ENCODE data around the gene FHL1. TPM values are rescaled to one million over a fixed set of nuclear protein-coding genes. Genes with fewer than 3 reads are reported as not detected.

The FHL1 gene
- polyA plus RNA-seq, 3 donors = 0.75 to 4.0 (median 0.98) TPM

DNA sequence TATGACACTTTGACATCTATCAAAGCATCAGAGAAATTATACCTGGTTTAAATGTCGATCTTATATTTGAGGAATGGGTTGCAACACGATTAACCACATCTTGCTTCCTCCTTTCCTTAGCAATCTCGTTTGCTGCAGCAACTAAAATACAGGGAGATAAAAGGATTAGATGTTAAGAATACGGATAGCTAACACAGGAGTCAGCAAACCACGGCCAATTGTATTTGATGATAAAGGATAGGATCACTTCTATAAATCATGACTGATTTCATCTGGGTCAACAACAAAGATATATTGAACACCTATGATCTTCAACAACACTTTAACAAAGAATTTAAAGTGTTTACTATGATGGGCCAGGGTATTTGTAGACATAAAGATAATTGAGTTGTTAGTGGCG is 98.9 kb downstream of the FHL1 start:
- H3K4me1 ChIP-seq (ENCODE audit: control insufficient read depth in 1 of 2, insufficient read depth in 2 of 2, low read length in 2 of 2) = peaks cover 4 to 8% of the 10 kb centered on the region in 2 donors
- Mint-ChIP-seq H3K36me3 (peaks cover 29 to 30% of the 10 kb centered on the region in 2 donors), H3K4me1 (peaks cover 3% of the 10 kb centered on the region), H3K9me3 (peaks cover 0 to 4% (median 0%) of the 10 kb centered on the region in 7 donors), H3K4me3 (no peak overlapping the region), H3K27me3 (ENCODE audit: low read depth in 3 of 3) (peaks cover 0 to 6% (median 0%) of the 10 kb centered on the region in 3 donors), H3K27ac (no peak overlapping the region)
- TF ChIP-seq, protein P1, sequence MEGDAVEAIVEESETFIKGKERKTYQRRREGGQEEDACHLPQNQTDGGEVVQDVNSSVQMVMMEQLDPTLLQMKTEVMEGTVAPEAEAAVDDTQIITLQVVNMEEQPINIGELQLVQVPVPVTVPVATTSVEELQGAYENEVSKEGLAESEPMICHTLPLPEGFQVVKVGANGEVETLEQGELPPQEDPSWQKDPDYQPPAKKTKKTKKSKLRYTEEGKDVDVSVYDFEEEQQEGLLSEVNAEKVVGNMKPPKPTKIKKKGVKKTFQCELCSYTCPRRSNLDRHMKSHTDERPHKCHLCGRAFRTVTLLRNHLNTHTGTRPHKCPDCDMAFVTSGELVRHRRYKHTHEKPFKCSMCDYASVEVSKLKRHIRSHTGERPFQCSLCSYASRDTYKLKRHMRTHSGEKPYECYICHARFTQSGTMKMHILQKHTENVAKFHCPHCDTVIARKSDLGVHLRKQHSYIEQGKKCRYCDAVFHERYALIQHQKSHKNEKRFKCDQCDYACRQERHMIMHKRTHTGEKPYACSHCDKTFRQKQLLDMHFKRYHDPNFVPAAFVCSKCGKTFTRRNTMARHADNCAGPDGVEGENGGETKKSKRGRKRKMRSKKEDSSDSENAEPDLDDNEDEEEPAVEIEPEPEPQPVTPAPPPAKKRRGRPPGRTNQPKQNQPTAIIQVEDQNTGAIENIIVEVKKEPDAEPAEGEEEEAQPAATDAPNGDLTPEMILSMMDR (IDR thresholded peaks at IDR 0.05) = no peak
- peaks cover 12% of the 10 kb centered on the region for H3K79me2 ChIP-seq (ENCODE audit: insufficient read depth, low read length)
- H3K9me3 ChIP-seq (replicated peaks in 1 of 2; ENCODE audit: control insufficient read depth in 1 of 2, insufficient read depth in 1 of 2, low read length in 2 of 2) = no peaks in the 10 kb centered on the region
- no peak for DNase-seq
- peaks cover 0 to 2% of the 10 kb centered on the region in 2 donors for H3K27me3 ChIP-seq (ENCODE audit: control insufficient read depth in 2 of 2, insufficient read depth in 2 of 2, low read length in 2 of 2)
- WGBS (ENCODE audit: insufficient coverage) = no CpG with 5 or more reads among the region's 6 CpGs
- H3K36me3 ChIP-seq (replicated peaks in 1 of 2; ENCODE audit: control insufficient read depth in 1 of 2, insufficient read depth in 2 of 2, low read length in 2 of 2) = peaks cover 28 to 36% of the 10 kb centered on the region in 2 donors
- no peaks in the 10 kb centered on the region for H4K20me1 ChIP-seq (ENCODE audit: insufficient read depth, low read length)
- H3K4me2 ChIP-seq (replicated peaks; ENCODE audit: extremely low read depth, low read length, poor library complexity, severe bottlenecking) = no peak overlapping the region
- H3K9ac ChIP-seq (ENCODE audit: insufficient read depth, low read length, poor library complexity, severe bottlenecking) = no peak overlapping the region
- H3K4me3 ChIP-seq (replicated peaks in 1 of 3; ENCODE audit: low read depth in 2 of 3, low read length in 3 of 3) = no peak overlapping the region
- H2AFZ ChIP-seq (ENCODE audit: insufficient read depth, low read depth, low read length, poor library complexity, severe bottlenecking) = no peak overlapping the region
- no peak overlapping the region for H3K27ac ChIP-seq (ENCODE audit: low read depth in 1 of 2, low read length in 2 of 2)
- intact Hi-C loops (cut with micrococcal nuclease) = no loop called here

- peak overlapping the region in 1 of 2 donors; percentile 8 for H3K27ac ChIP-seq (ENCODE audit: low read depth in 1 of 2, low read length in 2 of 2)
- peaks cover 12% of the 10 kb centered on the region for H3K79me2 ChIP-seq (ENCODE audit: insufficient read depth, low read length)
- H3K36me3 Mint-ChIP-seq = no peaks in the 10 kb centered on the region
- H3K36me3 ChIP-seq (replicated peaks in 1 of 2; ENCODE audit: control insufficient read depth in 1 of 2, insufficient read depth in 2 of 2, low read length in 2 of 2) = no peaks in the 10 kb centered on the region
- peak in 1 of 3 donors; percentile 7 for DNase-seq
- peak overlapping the region; percentile 88 for H2AFZ ChIP-seq (ENCODE audit: insufficient read depth, low read depth, low read length, poor library complexity, severe bottlenecking)
- peak overlapping the region in 2 of 7 donors; percentile 15 to 43 for H3K27ac Mint-ChIP-seq
- peaks cover 0 to 4% (median 0%) of the 10 kb centered on the region in 7 donors for H3K9me3 Mint-ChIP-seq
- peak overlapping the region; percentile 69 for H3K9ac ChIP-seq (ENCODE audit: insufficient read depth, low read length, poor library complexity, severe bottlenecking)
- H4K20me1 ChIP-seq (ENCODE audit: insufficient read depth, low read length) = no peaks in the 10 kb centered on the region
- H3K27me3 ChIP-seq (ENCODE audit: control insufficient read depth in 2 of 2, insufficient read depth in 2 of 2, low read length in 2 of 2) = peaks cover 0 to 2% of the 10 kb centered on the region in 2 donors
- peak overlapping the region; percentile 50 to 78 (median 76) for H3K4me3 ChIP-seq (replicated peaks in 1 of 3; ENCODE audit: low read depth in 2 of 3, low read length in 3 of 3)
- peaks cover 11 to 13% of the 10 kb centered on the region in 2 donors for H3K4me1 ChIP-seq (ENCODE audit: control insufficient read depth in 1 of 2, insufficient read depth in 2 of 2, low read length in 2 of 2)
- intact Hi-C loops (cut with micrococcal nuclease) = no loop called here
- H3K4me3 Mint-ChIP-seq = peak overlapping the region; percentile 79 to 84
- H3K4me1 Mint-ChIP-seq = peaks cover 10% of the 10 kb centered on the region
- TF ChIP-seq, protein P1 (IDR thresholded peaks at IDR 0.05) = no peak
- no peaks in the 10 kb centered on the region for H3K9me3 ChIP-seq (replicated peaks in 1 of 2; ENCODE audit: control insufficient read depth in 1 of 2, insufficient read depth in 1 of 2, low read length in 2 of 2)
- 4% methylated on average over 43 of the region's 53 CpGs for WGBS (ENCODE audit: insufficient coverage)
- H3K27me3 Mint-ChIP-seq (ENCODE audit: low read depth in 3 of 3) = peaks cover 0 to 4% (median 2%) of the 10 kb centered on the region in 3 donors
- peak overlapping the region; percentile 78 for H3K4me2 ChIP-seq (replicated peaks; ENCODE audit: extremely low read depth, low read length, poor library complexity, severe bottlenecking)
Measured at GRCh38 chrX:136250191-136251040, 103.1 kb downstream of the FHL1 start.

Data from CD14-positive monocyte (primary cell).